Suprapubic skin (tissue), 4 donors: ENCODE data around the gene FHL5.

ENCODE experiments used
- CTCF ChIP-seq, 2 donors: fragments of 200-600 bp in 1 of 2; fragments of 450-650 bp in 1 of 2; sonication (generic) in 1 of 2; IDR thresholded peaks; one replicate each; pipeline ENCODE4 v1.5.1; 2016 to 2019; ENCODE audit warnings: antibody characterized with exemption in 2 of 2, mild to moderate bottlenecking in 1 of 2, moderate library complexity in 1 of 2
- POLR2A ChIP-seq, 2 donors: fragments of 450-650 bp; IDR thresholded peaks; one replicate each; pipeline ENCODE4 v1.6.1; 2017; ENCODE audit warnings: antibody characterized with exemption in 2 of 2, mild to moderate bottlenecking in 2 of 2, moderate library complexity in 2 of 2
- POLR2AphosphoS5 ChIP-seq, 3 donors: sonication (generic); formaldehyde crosslinking; IDR thresholded peaks; one replicate each; pipeline ENCODE4 v1.6.1; 2017; ENCODE audit warnings: antibody characterized with exemption in 3 of 3

DNA sequence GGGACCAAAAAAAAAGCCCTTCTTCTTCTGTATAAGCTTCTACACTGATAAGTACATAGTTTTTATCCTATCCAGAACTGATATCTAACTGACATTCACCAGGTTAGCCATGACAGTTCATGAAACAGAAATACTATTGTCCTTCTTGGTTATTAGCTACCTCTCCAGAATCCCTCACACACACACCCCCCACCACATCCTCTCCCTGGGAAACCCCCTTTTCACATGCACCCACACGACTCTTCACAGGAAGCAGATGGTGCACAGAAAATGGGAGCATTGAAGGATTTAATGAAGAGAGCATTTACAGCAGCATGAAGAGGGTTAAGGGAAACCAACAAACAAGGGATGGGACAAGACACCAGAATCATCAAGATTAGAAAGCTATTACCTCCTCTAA, 88.9 kb downstream of the FHL5 start:
- TF ChIP-seq POLR2AphosphoS5 (IDR thresholded peaks at IDR 0.05) (no peak), CTCF (IDR thresholded peaks at IDR 0.05) (no peak), POLR2A (IDR thresholded peaks at IDR 0.05) (no peak)
